Subcutaneous abdominal adipose tissue (tissue), 5 donors: ENCODE measurements around the gene METTL22.
A peak's percentile ranks its signal among the peaks of the same experiment; 100 is the strongest.

Experiments used
- H3K27ac ChIP-seq: one replicate; pipeline ENCODE4 v1.7.0; 2013; ENCODE audit warnings: low read depth, mild to moderate bottlenecking, inconsistent platforms, low read length, moderate library complexity
- H3K27me3 ChIP-seq, 5 donors: one replicate each; pipeline ENCODE4 v1.7.0; 2013; ENCODE audit warnings: low read length in 5 of 5, inconsistent platforms in 1 of 5; ENCODE audit not compliant: control insufficient read depth in 5 of 5, insufficient read depth in 4 of 5
- H3K36me3 ChIP-seq, 5 donors: one replicate each; pipeline ENCODE4 v1.7.0; 2013; ENCODE audit warnings: low read length in 5 of 5; ENCODE audit not compliant: control insufficient read depth in 5 of 5, insufficient read depth in 5 of 5
- H3K4me1 ChIP-seq, 5 donors: one replicate each; pipeline ENCODE4 v1.7.0; 2013; ENCODE audit warnings: low read length in 5 of 5, mild to moderate bottlenecking in 3 of 5, moderate library complexity in 1 of 5; ENCODE audit not compliant: control insufficient read depth in 5 of 5, insufficient read depth in 5 of 5
- H3K4me3 ChIP-seq, 5 donors: one replicate each; pipeline ENCODE4 v1.7.0; 2013; ENCODE audit warnings: low read length in 5 of 5, low read depth in 1 of 5
- H3K9ac ChIP-seq, 5 donors: one replicate each; pipeline ENCODE4 v1.7.0; 2013; ENCODE audit warnings: low read length in 5 of 5, mild to moderate bottlenecking in 4 of 5, moderate library complexity in 3 of 5
- H3K9me3 ChIP-seq, 5 donors: one replicate each; pipeline ENCODE4 v1.7.0; 2013; ENCODE audit warnings: low read length in 5 of 5; ENCODE audit not compliant: control insufficient read depth in 5 of 5
- donor health status: healthy.
- donor health status: healthy.
- donor health status: healthy.
- donor health status: healthy.
- donor health status: healthy.

METTL22 gene, protein sequence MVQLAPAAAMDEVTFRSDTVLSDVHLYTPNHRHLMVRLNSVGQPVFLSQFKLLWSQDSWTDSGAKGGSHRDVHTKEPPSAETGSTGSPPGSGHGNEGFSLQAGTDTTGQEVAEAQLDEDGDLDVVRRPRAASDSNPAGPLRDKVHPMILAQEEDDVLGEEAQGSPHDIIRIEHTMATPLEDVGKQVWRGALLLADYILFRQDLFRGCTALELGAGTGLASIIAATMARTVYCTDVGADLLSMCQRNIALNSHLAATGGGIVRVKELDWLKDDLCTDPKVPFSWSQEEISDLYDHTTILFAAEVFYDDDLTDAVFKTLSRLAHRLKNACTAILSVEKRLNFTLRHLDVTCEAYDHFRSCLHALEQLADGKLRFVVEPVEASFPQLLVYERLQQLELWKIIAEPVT

DNA sequence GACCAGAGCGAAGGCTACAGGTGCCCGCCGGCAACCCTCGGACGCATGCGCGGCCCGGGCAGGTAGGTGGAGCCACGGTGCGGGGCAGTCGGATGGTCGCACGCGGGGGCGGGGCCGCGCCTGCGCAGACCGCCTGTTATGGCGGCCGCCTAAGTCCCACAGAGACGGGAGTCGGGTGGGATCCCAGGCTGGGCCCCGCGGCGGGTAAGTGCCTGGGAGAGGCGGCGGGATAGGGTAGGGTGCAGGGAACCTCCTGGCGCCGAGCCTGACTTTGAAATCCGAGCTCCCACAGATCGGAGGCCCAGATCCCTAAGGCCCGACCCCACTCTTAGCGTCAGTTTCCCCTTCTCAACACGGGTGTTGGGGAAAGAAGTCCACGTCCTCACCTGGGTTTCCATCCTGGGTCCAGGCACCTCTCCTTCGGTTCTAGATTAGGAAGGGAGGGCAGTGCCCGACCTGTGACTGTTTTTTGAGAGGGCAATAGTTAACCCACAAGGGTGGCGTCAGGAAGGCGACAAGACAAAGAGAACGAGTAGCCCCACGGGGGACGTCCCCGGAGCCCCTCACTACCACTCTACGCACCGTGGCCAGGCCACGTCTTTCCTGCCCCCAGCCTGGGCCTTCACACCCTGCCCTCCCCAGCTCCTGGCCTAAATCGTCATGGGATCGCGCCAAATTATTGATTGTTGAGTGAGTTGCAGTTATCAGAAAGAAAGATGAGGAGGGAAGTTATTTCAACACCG is at the start of gene METTL22:
METTL22 (plus strand) TSS at position 127 of the 743 bp plus-strand sequence. CDS start 3,968 bp downstream, outside the sequence.
- Histone ChIP-seq H3K9me3 (no peaks in the 10 kb centered on the region), H3K9ac (peak within 1 kb of the TSS; percentile 92 to 100 (median 97)), H3K27ac (peak within 1 kb of the TSS; percentile 92), H3K4me1 (peaks cover 1 to 17% (median 13%) of the 10 kb centered on the region in 5 donors), H3K27me3 (no peaks in the 10 kb centered on the region), H3K4me3 (peak within 1 kb of the TSS; percentile 84 to 100 (median 99)), H3K36me3 (peaks cover 0 to 15% (median 10%) of the 10 kb centered on the region in 5 donors)

DNA sequence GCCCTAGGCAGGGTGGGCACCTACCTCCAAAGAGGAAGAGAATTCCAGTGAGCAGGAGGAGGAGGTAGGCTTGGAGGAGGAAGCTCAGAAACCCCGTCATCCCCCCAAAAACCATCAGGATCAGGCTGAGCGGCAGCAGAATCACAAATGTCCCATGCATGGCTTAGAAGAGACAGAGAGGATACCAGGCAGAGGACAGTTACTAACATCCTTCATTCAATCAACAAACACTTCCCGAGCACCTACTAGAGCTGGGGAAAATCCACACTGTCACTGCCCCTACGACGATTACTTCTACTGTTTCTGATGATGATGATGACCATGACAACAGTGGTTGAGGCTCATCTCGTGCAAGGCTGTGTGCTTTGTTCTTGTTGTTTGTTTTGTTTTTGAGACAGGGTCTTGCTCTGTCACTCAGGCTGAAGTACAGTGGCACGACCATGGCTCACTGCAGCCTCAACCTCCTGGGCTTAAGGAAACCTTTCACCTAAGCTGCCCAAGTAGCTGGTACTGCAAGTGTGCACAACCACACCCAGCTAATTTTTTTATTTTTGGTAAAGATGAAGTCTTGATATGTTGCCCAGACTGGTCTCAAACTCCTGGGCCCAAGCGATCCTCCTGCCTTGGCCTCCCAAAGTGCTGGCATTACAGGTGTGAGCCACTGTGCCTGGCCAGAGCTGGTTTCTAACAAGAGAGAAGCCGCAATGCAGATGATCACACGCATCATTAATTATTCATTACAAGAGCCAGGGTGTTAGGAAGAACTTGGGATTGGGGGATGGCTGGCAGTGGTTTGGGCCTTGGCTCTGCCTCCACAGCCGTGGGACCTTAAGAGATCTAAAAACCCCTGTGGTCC is 49.2 kb upstream of the METTL22 start:
- H3K9ac ChIP-seq, result no peak overlapping the region
- no peak overlapping the region for H3K27ac ChIP-seq
- peaks cover 10 to 28% (median 17%) of the 10 kb centered on the region in 5 donors for H3K27me3 ChIP-seq
- peaks cover 0 to 5% (median 0%) of the 10 kb centered on the region in 5 donors for H3K4me1 ChIP-seq
- no peaks in the 10 kb centered on the region for H3K36me3 ChIP-seq
- H3K9me3 ChIP-seq, result no peaks in the 10 kb centered on the region
- H3K4me3 ChIP-seq, result no peak overlapping the region

DNA sequence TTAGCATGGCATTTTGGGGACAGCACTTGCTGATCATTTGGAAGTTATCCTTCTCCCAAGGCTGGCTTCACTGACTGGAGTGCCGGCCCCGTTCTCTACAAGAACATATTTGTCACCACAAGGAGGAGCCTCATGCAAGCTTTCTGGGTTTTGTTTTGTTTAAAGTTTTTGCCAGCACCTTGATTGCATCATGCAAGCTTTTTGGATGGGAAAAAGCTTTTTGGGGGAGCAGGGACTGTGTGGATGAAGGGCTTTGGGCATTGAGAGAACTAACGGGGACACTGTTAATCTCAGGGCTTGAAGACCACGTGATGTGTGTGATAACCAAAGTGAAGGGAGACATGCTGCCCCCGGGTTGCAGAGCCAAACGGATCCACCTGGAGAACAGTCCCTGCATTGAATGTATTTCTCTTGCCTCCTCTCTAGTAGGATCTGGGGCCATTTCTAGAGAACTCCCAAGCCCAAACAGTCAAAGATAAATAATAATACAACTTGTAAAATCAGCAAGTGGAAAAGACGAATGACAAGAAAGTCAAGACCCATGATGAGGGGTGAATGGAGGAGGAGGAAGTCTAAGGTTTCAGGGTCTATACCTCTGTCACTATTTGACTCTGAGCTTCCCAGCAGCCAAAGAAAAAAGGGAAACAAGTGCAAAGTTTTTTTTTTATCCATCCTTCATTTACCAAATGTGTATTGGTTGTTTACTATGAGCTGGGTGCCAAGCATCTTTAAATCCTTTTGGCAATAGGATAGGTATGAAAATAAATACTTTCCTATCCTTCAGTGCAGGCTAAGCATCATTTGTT is 48.4 kb upstream of the METTL22 start:
- no peak overlapping the region for H3K9ac ChIP-seq

DNA sequence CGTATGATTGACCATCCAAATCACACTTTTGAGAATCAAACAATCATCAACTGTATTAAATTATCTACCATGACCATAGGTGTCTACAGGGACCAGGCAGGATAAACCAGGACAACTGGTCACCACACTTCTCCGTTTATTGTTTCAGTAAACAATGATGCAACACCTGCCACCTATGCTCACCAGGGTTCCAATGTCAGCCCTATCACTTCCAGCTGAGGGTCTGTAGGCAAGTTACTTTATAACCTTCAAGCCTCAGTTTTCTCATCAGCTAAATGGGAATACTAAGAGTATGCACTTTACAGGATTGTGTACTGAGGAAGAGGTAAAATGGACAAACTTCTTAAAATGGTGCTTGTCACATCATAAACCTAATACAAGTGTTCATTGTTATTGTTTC is 46.1 kb upstream of the METTL22 start:
- no peaks in the 10 kb centered on the region for H3K36me3 ChIP-seq
- no peaks in the 10 kb centered on the region for H3K4me1 ChIP-seq
- H3K9ac ChIP-seq, result no peak overlapping the region
- no peaks in the 10 kb centered on the region for H3K9me3 ChIP-seq
- peaks cover 6 to 21% (median 10%) of the 10 kb centered on the region in 5 donors for H3K27me3 ChIP-seq
- no peak overlapping the region for H3K4me3 ChIP-seq
- no peak overlapping the region for H3K27ac ChIP-seq

More for the DNA sequence above, 48.4 kb upstream of the METTL22 start:
- Histone ChIP-seq H3K27me3 (peaks cover 10 to 28% (median 17%) of the 10 kb centered on the region in 5 donors), H3K4me1 (no peaks in the 10 kb centered on the region), H3K36me3 (no peaks in the 10 kb centered on the region), H3K9me3 (no peaks in the 10 kb centered on the region), H3K27ac (no peak overlapping the region), H3K4me3 (no peak overlapping the region)

DNA sequence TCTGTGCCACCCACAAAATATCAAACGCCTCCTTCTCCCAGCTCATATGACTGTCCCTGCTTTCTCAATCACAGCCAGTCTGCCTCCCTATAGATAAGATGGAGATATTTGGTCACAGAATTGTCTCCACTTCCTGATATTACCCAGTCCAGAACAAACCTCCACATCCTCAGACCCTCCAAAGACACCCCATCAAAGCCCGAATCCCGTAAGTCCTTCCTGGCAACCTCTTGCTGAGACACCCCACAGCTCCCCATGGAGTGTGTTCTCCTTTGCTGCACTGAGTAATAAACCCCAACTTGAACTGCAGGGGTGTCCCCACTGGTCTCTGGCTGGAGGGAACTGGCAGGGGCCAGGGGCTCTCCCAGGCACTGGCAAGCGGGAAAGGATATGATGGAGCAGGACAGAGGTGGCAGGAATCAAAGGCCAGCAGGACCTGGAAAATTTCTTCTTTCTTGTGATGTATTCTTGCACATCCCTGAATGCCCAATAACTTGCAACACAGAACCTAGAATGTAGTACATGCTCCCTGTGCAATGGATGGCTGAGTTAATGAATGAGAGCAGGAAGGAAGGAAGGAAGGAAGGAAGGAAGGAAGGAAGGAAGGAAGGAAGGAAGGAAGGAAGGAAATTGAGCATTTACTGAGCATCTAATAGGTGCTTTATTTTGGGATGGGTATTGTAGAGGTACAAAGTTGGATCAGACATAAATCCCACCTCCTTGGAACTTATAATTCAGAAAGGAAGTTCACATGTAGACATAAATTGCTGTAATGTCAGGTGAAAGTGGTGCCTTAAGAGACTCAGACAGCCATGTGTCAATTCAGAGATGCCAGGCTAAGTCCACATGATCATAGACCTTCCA is 45.1 kb upstream of the METTL22 start:
- Histone ChIP-seq H3K9ac (no peak overlapping the region), H3K4me3 (no peak overlapping the region), H3K27me3 (peaks cover 5 to 21% (median 10%) of the 10 kb centered on the region in 5 donors), H3K27ac (no peak overlapping the region), H3K36me3 (no peaks in the 10 kb centered on the region), H3K4me1 (no peaks in the 10 kb centered on the region), H3K9me3 (no peaks in the 10 kb centered on the region)

DNA sequence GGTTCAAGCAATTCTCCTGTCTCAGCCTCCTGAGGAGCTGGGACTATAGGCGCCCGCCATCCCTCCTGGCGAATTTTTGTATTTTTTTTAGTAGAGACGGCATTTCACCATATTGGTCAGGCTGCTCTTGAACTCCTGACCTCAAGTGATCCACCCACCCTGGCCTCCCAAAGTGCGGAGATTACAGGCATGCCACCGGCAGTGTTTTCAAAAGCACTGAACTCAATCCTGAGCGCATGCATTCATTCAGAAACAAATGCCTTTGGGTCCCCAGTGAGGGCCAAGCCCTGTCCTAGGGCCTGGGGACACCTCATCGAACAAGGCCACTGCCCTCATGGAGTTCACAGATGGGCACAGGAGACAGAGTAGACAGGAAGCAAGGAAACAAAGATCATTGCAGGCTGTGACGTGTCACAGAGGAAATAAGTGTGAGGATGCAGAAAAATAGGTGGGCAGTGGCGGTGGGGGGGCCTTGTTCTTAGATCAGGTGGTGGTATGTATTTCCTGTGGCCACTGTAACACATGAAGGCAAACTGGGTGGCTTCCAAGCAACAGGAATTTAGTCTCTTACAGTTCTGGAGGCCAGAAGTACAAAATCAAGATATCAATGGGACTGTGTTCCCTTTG is 43.7 kb upstream of the METTL22 start:
- H3K27me3 ChIP-seq, result peaks cover 5 to 16% (median 6%) of the 10 kb centered on the region in 5 donors
- no peaks in the 10 kb centered on the region for H3K36me3 ChIP-seq
- peaks cover 0 to 12% (median 0%) of the 10 kb centered on the region in 5 donors for H3K4me1 ChIP-seq
- H3K9me3 ChIP-seq, result no peaks in the 10 kb centered on the region
- no peak overlapping the region for H3K9ac ChIP-seq
- no peak overlapping the region for H3K27ac ChIP-seq
- H3K4me3 ChIP-seq, result no peak overlapping the region

DNA sequence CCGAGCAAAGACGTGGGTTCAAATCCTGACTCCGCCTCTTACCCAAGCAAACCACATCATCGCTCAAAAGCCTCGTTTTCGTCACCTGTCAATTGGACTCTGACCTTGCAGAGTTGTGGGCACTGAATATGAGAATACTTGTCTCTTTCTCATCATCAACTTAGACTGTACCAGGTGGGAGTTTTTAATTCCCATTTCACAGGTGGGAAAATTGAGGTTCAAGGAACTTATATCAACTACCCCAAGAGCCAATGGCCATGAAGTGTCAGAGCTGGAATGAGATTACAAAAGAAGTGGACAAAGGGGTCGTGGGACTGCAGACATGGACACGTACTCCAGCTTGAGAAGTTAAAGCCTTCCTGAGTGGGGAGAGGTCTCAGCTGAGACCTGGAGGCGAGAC is 41.9 kb upstream of the METTL22 start:
- Histone ChIP-seq H3K4me1 (peaks cover 0 to 14% (median 0%) of the 10 kb centered on the region in 5 donors), H3K27ac (no peak overlapping the region), H3K9ac (no peak overlapping the region), H3K36me3 (no peaks in the 10 kb centered on the region), H3K4me3 (no peak overlapping the region), H3K27me3 (peaks cover 5 to 16% (median 6%) of the 10 kb centered on the region in 5 donors), H3K9me3 (no peaks in the 10 kb centered on the region)

DNA sequence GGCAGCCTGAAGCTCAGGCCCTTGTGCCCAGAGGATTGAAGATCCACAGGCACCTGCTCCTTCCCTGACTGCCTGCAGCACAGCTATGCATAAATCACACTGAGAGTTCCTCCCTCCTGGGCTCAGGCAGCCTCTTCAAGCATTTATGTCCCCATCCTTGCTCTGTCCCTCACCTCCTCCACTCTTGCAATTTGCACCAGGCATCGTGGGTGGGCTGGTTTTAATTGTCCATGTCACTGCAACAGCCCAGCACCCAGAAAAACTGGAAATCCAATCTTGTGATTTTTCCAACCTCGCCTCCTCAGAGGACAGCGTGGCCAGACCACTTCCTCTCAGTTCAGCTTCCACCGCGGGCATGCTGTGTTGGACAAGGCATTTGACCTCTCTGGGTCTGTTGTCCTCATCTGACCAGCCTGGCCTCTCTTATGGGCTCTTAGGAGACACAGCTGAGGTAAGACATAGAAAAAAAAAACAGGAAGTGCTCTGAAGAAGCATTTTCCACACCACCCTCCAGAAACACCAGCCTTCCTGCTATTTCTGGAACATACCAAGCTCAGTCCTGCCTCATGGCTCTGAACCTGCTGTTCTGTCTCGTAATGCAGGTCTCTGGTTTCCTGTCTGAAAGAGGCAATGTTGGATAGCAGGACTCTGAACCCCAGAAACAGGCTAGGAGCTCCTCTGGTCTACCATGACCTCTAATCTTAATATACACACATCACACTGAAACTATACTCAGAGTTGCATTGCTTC is 39.5 kb upstream of the METTL22 start:
- Histone ChIP-seq H3K4me3 (no peak overlapping the region), H3K9ac (no peak overlapping the region), H3K9me3 (no peaks in the 10 kb centered on the region), H3K27ac (no peak overlapping the region), H3K27me3 (peaks cover 0 to 5% (median 0%) of the 10 kb centered on the region in 5 donors), H3K4me1 (peaks cover 0 to 14% (median 0%) of the 10 kb centered on the region in 5 donors), H3K36me3 (no peaks in the 10 kb centered on the region)
